MM.1S (cell line): ENCODE data around the gene PKMYT1.

ENCODE experiments used
- EZH2 ChIP-seq: fragments of 300-600 bp; sonication (generic); optimal IDR thresholded peaks from 2 replicates; pipeline ENCODE3; 2017; ENCODE audit warnings: low read depth, mild to moderate bottlenecking, antibody characterized with exemption, low read length, mixed read lengths
- TF ChIP-seq, protein P1 (sequence below): fragments of 300-600 bp; sonication (generic); IDR thresholded peaks from 2 replicates; pipeline ENCODE4 v1.5.1; 2016; ENCODE audit warnings: antibody characterized with exemption, low read length, mixed read lengths

- TF ChIP-seq, protein P1, sequence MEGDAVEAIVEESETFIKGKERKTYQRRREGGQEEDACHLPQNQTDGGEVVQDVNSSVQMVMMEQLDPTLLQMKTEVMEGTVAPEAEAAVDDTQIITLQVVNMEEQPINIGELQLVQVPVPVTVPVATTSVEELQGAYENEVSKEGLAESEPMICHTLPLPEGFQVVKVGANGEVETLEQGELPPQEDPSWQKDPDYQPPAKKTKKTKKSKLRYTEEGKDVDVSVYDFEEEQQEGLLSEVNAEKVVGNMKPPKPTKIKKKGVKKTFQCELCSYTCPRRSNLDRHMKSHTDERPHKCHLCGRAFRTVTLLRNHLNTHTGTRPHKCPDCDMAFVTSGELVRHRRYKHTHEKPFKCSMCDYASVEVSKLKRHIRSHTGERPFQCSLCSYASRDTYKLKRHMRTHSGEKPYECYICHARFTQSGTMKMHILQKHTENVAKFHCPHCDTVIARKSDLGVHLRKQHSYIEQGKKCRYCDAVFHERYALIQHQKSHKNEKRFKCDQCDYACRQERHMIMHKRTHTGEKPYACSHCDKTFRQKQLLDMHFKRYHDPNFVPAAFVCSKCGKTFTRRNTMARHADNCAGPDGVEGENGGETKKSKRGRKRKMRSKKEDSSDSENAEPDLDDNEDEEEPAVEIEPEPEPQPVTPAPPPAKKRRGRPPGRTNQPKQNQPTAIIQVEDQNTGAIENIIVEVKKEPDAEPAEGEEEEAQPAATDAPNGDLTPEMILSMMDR, result no peak
- TF ChIP-seq EZH2, result no peak
Observed at GRCh38 chr16:3012246-3012645, 32.0 kb upstream of the PKMYT1 start.
